HEK293T (cell line): ENCODE data around the gene FAF2.

ENCODE experiments used
- ARNT ChIP-seq: fragments of 450-650 bp; IDR thresholded peaks from 2 replicates; pipeline ENCODE4 v1.6.1; 2017; ENCODE audit warnings: mild to moderate bottlenecking
- CTBP1 ChIP-seq: fragments of 450-650 bp; IDR thresholded peaks from 2 replicates; pipeline ENCODE4 v1.6.1; 2016; ENCODE audit warnings: borderline replicate concordance
- FOXA1 ChIP-seq: fragments of 450-650 bp; IDR thresholded peaks from 2 replicates; pipeline ENCODE4 v1.6.1; 2016; ENCODE audit warnings: mild to moderate bottlenecking
- FOXM1 ChIP-seq: fragments of 450-650 bp; IDR thresholded peaks from 2 replicates; pipeline ENCODE4 v1.6.1; 2017; ENCODE audit warnings: mild to moderate bottlenecking, borderline replicate concordance
- L3MBTL2 ChIP-seq: fragments of 450-650 bp; conservative IDR thresholded peaks from 2 replicates; pipeline ENCODE4 v1.6.1; 2016; ENCODE audit warnings: mild to moderate bottlenecking
- PKNOX1 ChIP-seq: fragments of 450-650 bp; IDR thresholded peaks from 2 replicates; pipeline ENCODE4 v1.6.1; 2016
- SP1 ChIP-seq: fragments of 450-650 bp; IDR thresholded peaks from 2 replicates; pipeline ENCODE4 v1.6.1; 2017
- ZNF384 ChIP-seq: fragments of 450-650 bp; IDR thresholded peaks from 2 replicates; pipeline ENCODE4 v1.6.1; 2016

GRCh38 chr5:176485176-176485575, 37.0 kb downstream of the FAF2 start:
- TF ChIP-seq FOXM1 (no peak), L3MBTL2 (no peak), FOXA1 (no peak), ZNF384 (no peak), PKNOX1 (no peak), ARNT (no peak), CTBP1 (no peak), SP1 (no peak)
